Activated CD4-positive, alpha-beta T cell treated with anti-CD3 and anti-CD28 coated beads, Interleukin-2, amount 50 U/mL, for 1 hour (primary cell): ENCODE data around the gene ZNF496.
"Not testable (repeated sequence)": the region's sequence is repeated elsewhere in the genome, so short reads cannot be mapped to it uniquely, and the experiment has no call there.

Experiments
- DNase-seq: peaks from one replicate; pipeline ENCODE4 v3.0.0-alpha.2; 2020

The ZNF496 gene

GRCh38 chr1:247291833-247292561 is 39.7 kb downstream of the ZNF496 start:
- no peak for DNase-seq

GRCh38 chr1:247291161-247291560 is 40.5 kb downstream of the ZNF496 start:
- no peak for DNase-seq

GRCh38 chr1:247290576-247290975 is 41.1 kb downstream of the ZNF496 start:
- DNase-seq = no peak

- DNase-seq = not testable (repeated sequence)
Observed at GRCh38 chr1:247289274-247289892, 42.3 kb downstream of the ZNF496 start.

GRCh38 chr1:247288341-247288740 is 43.3 kb downstream of the ZNF496 start:
- no peak for DNase-seq

- DNase-seq = no peak
Observed at GRCh38 chr1:247287460-247287859, 44.2 kb downstream of the ZNF496 start.

GRCh38 chr1:247286134-247286670 is 45.5 kb downstream of the ZNF496 start:
- DNase-seq = no peak

- no peak for DNase-seq
Observed at GRCh38 chr1:247281001-247281574, 50.6 kb downstream of the ZNF496 start.

- no peak for DNase-seq
Observed at GRCh38 chr1:247277191-247277590, 54.5 kb downstream of the ZNF496 start.

- no peak for DNase-seq
Observed at GRCh38 chr1:247274605-247275256, 56.9 kb downstream of the ZNF496 start.

- DNase-seq = no peak
Observed at GRCh38 chr1:247273013-247273412, 58.7 kb downstream of the ZNF496 start.

- DNase-seq = no peak
Observed at GRCh38 chr1:247270003-247270402, 61.7 kb downstream of the ZNF496 start.

GRCh38 chr1:247269133-247269532 is 62.5 kb downstream of the ZNF496 start:
- DNase-seq = no peak

- no peak for DNase-seq
Observed at GRCh38 chr1:247268390-247269045, 63.1 kb downstream of the ZNF496 start.

GRCh38 chr1:247266053-247266452 is 65.6 kb downstream of the ZNF496 start:
- DNase-seq = no peak

- DNase-seq = not testable (repeated sequence)
Observed at GRCh38 chr1:247255772-247256171, 75.9 kb downstream of the ZNF496 start, which contains the start of gene VN1R5. TSS of gene VN1R5 (plus strand) at chr1:247256072.

- no peak for DNase-seq
Observed at GRCh38 chr1:247247568-247247967, 84.1 kb downstream of the ZNF496 start.
